Endothelial cell of umbilical vein (primary cell): ENCODE results near the gene TMEM145. TPM values are rescaled to one million over a fixed set of nuclear protein-coding genes. Genes with fewer than 3 reads are reported as not detected.
A peak's percentile ranks its signal among the peaks of the same experiment; 100 is the strongest.

ENCODE experiments used
- BruUV-seq: library from RNA; stranded (reverse); fragments of 400-500 nt; replicated peaks from 2 replicates; lab custom pipeline; 2021; lab: Mats Ljungman, UMichigan
- CTCF ChIA-PET: fragments of 300-600, 350-600 bp; sonication (Branson Sonifier 250); formaldehyde crosslinking; loops from one replicate; lab custom pipeline; 2021; ENCODE audit warnings: antibody characterized with exemption, inconsistent platforms; lab: Charles Lee
- POLR2A ChIA-PET: fragments of 300-600, 350-600 bp; sonication (Branson Sonifier 250); formaldehyde crosslinking; loops from one replicate; lab custom pipeline; 2021; ENCODE audit warnings: antibody characterized with exemption, inconsistent platforms; lab: Charles Lee
- DNase-seq: peaks from one replicate; pipeline ENCODE4 v3.0.0-alpha.2; 2011; ENCODE audit warnings: low read depth, low spot score
- FAIRE-seq: peaks from 2 replicates; lab custom pipeline; 2011; peaks lifted over from hg19 to GRCh38; lab: Jason Lieb, UNC
- H2AFZ ChIP-seq: 2 replicates; pipeline ENCODE4 v1.6.0; 2012; ENCODE audit warnings: low read depth, low read length, control low read depth, inconsistent platforms
- H3K27ac ChIP-seq: 2 replicates; pipeline ENCODE4 v1.5.1; 2011; ENCODE audit warnings: low read depth, mild to moderate bottlenecking, control low read depth, low read length, moderate library complexity; ENCODE audit not compliant: insufficient read depth
- H3K27me3 ChIP-seq, 2 experiments: 2 replicates each; pipeline versions ENCODE4 v1.6.0 to v1.6.1; 2011; ENCODE audit warnings: low read length in 2 of 2, mixed read lengths in 1 of 2; ENCODE audit not compliant: control insufficient read depth in 2 of 2, insufficient read depth in 2 of 2
- H3K36me3 ChIP-seq, 2 experiments: 2 replicates in 1 of 2; 3 replicates in 1 of 2; pipeline ENCODE4 v1.5.1; 2011; ENCODE audit warnings: low read length in 2 of 2, mild to moderate bottlenecking in 1 of 2, moderate library complexity in 1 of 2; ENCODE audit not compliant: control insufficient read depth in 2 of 2, insufficient read depth in 2 of 2; ENCODE audit errors: extremely low read depth in 1 of 2
- H3K4me1 ChIP-seq: 3 replicates; pipeline ENCODE4 v1.5.1; 2011; ENCODE audit warnings: mild to moderate bottlenecking, low read length; ENCODE audit not compliant: control insufficient read depth, insufficient read depth; ENCODE audit errors: extremely low read depth
- H3K4me2 ChIP-seq: 2 replicates; pipeline ENCODE4 v1.6.1; 2011; ENCODE audit warnings: low read length, control low read depth, mixed read lengths; ENCODE audit not compliant: insufficient read depth
- H3K4me3 ChIP-seq, 3 experiments: fragments of 200-600 bp in 1 of 3; sonication (generic), shearing (Covaris generic) in 1 of 3; replicated peaks in 1 of 3; 2 replicates each; pipeline ENCODE4 v1.5.1; 2011 to 2016; ENCODE audit warnings: control low read depth in 3 of 3, low read length in 3 of 3, mild to moderate bottlenecking in 2 of 3, inconsistent platforms in 1 of 3, low read depth in 1 of 3, moderate library complexity in 1 of 3; ENCODE audit not compliant: insufficient read depth in 1 of 3
- H3K79me2 ChIP-seq: 2 replicates; pipeline ENCODE4 v1.6.0; 2012; ENCODE audit warnings: low read length, inconsistent platforms; ENCODE audit not compliant: control insufficient read depth, insufficient read depth
- H3K9ac ChIP-seq: replicated peaks from 2 replicates; pipeline ENCODE3; 2011; ENCODE audit warnings: low read length, control low read depth; ENCODE audit not compliant: insufficient read depth; ENCODE audit errors: extremely low read depth
- H3K9me1 ChIP-seq: replicated peaks from 3 replicates; pipeline ENCODE4 v1.6.0; 2011; ENCODE audit warnings: mild to moderate bottlenecking, low read length; ENCODE audit not compliant: control insufficient read depth, insufficient read depth; ENCODE audit errors: extremely low read depth
- H3K9me3 ChIP-seq: replicated peaks from 2 replicates; pipeline ENCODE4 v1.5.1; 2012; ENCODE audit warnings: low read length, inconsistent platforms; ENCODE audit not compliant: control insufficient read depth, insufficient read depth
- H4K20me1 ChIP-seq: replicated peaks from 2 replicates; pipeline ENCODE3; 2011; ENCODE audit warnings: mild to moderate bottlenecking, low read length; ENCODE audit not compliant: control insufficient read depth, insufficient read depth; ENCODE audit errors: extremely low read depth
- CTCF ChIP-seq, 2 donors: IDR thresholded peaks; 1 replicate in 1 of 2; 2 replicates in 1 of 2; pipeline ENCODE4 v1.5.1; 2011; ENCODE audit warnings: low read length in 2 of 2, mild to moderate bottlenecking in 2 of 2, moderate library complexity in 2 of 2, control low read depth in 1 of 2, inconsistent platforms in 1 of 2, low read depth in 1 of 2; ENCODE audit not compliant: insufficient read depth in 1 of 2; ENCODE audit errors: extremely low read depth in 1 of 2
- EZH2 ChIP-seq: IDR thresholded peaks from 2 replicates; pipeline ENCODE4 v1.6.1; 2012; ENCODE audit warnings: borderline replicate concordance, low read depth, mild to moderate bottlenecking, moderate library complexity, low read length, inconsistent platforms; ENCODE audit not compliant: severe bottlenecking
- FOS ChIP-seq: IDR thresholded peaks from 2 replicates; pipeline ENCODE4 v1.6.1; 2011; ENCODE audit warnings: mild to moderate bottlenecking, low read length, moderate library complexity, borderline replicate concordance; ENCODE audit not compliant: insufficient read depth
- GATA2 ChIP-seq: IDR thresholded peaks from 2 replicates; pipeline ENCODE4 v1.7.0; 2011; ENCODE audit warnings: low read depth, mild to moderate bottlenecking, moderate library complexity, mixed read lengths, low read length; ENCODE audit not compliant: insufficient read length, insufficient read depth
- JUN ChIP-seq: IDR thresholded peaks from 2 replicates; pipeline ENCODE4 v1.6.1; 2011; ENCODE audit warnings: borderline replicate concordance, low read depth; ENCODE audit not compliant: insufficient read length, insufficient read depth
- MAX ChIP-seq: IDR thresholded peaks from 2 replicates; pipeline ENCODE4 v1.6.1; 2011; ENCODE audit not compliant: insufficient read depth, insufficient read length
- MYC ChIP-seq: IDR thresholded peaks from one replicate; pipeline ENCODE4 v1.6.1; 2011; ENCODE audit warnings: mild to moderate bottlenecking, low read depth, low read length
- POLR2A ChIP-seq: IDR thresholded peaks from 2 replicates; pipeline ENCODE4 v1.6.1; 2012; ENCODE audit warnings: low read depth, mild to moderate bottlenecking, control low read depth, low read length
- POLR2AphosphoS5 ChIP-seq: IDR thresholded peaks from 2 replicates; pipeline ENCODE4 v1.6.1; 2012; ENCODE audit warnings: low read depth, mild to moderate bottlenecking, control low read depth, low read length, moderate library complexity; ENCODE audit not compliant: insufficient read depth
- dilution Hi-C: fragments of 300-500 bp; cut with MboI; formaldehyde crosslinking; loops from one replicate; pipeline ENCODE4 v1.15.0; 2019; ENCODE audit warnings: low sequenced_read_pairs; ENCODE audit not compliant: extremely low pct_ligation_motif_present
- intact Hi-C: fragments of 100-400 bp; cut with micrococcal nuclease; formaldehyde crosslinking; loops from one replicate; pipeline ENCODE4 v1.10.0; 2022
- polyA plus RNA-seq, 4 experiments: library from polyadenylated mRNA; depleted of rRNA in 3 of 4; stranded (reverse) in 3 of 4; unstranded in 1 of 4; fragments of >200 nt; gene quantifications; 2 replicates each; pipeline versions ENCODE4 v1.2.1 to v1.2.3, GENCODE V29; 2011 to 2012; ENCODE audit warnings: missing spikeins in 1 of 4
- total RNA-seq: library from RNA; stranded (reverse); gene quantifications from 2 replicates; pipeline ENCODE4 v1.2.3, GENCODE V29; 2021

The TMEM145 gene
- total and polyA plus RNA-seq, 2 donors (not counting 3 experiments of a cell fraction or from before 2014, with no cell fraction given) = not detected

GRCh38 chr19:42303101-42303464 lies 10.0 kb upstream of the TMEM145 start:
- H3K4me2 ChIP-seq = peak overlapping the region; percentile 26
- TF ChIP-seq EZH2 = no peak
- no peak for TF ChIP-seq FOS
- no peak for TF ChIP-seq CTCF (IDR thresholded peaks at IDR 0.05; ENCODE audit: extremely low read depth in 1 of 2, insufficient read depth in 1 of 2, low read depth in 1 of 2, low read length in 2 of 2)
- no peak for TF ChIP-seq JUN
- no peak for TF ChIP-seq MAX
- TF ChIP-seq POLR2A = no peak
- TF ChIP-seq POLR2AphosphoS5 = no peak
- TF ChIP-seq MYC = no peak
- no peak for TF ChIP-seq GATA2
- no TSS peak for BruUV-seq
- H3K36me3 ChIP-seq = peaks cover 0 to 1% of the 10 kb centered on the region in 2 experiments
- intact Hi-C loops (no loop called here), dilution Hi-C loops (no loop called here)
- H3K9me1 ChIP-seq = no peaks in the 10 kb centered on the region
- FAIRE-seq (no peak), DNase-seq (no peak)
- ChIA-PET CTCF (interaction anchor here (0.7 to 1.0 kb wide), 2 partner anchors 19 to 126 kb away, joined by 3 to 4 read pairs; no protein-coding TSS in a partner anchor), POLR2A (no interaction called here)
- H3K27ac ChIP-seq = no peak overlapping the region
- peaks cover 9% of the 10 kb centered on the region for H3K4me1 ChIP-seq
- H3K4me3 ChIP-seq = peak overlapping the region in 1 of 3 experiments; percentile 44
- no peaks in the 10 kb centered on the region for H4K20me1 ChIP-seq
- no peaks in the 10 kb centered on the region for H3K79me2 ChIP-seq
- H3K9ac ChIP-seq = no peak overlapping the region
- H2AFZ ChIP-seq = peak overlapping the region; percentile 96
- H3K27me3 ChIP-seq = no peaks in the 10 kb centered on the region
- no peaks in the 10 kb centered on the region for H3K9me3 ChIP-seq
